ENCODE data around the gene MOG.

The MOG gene

DNA sequence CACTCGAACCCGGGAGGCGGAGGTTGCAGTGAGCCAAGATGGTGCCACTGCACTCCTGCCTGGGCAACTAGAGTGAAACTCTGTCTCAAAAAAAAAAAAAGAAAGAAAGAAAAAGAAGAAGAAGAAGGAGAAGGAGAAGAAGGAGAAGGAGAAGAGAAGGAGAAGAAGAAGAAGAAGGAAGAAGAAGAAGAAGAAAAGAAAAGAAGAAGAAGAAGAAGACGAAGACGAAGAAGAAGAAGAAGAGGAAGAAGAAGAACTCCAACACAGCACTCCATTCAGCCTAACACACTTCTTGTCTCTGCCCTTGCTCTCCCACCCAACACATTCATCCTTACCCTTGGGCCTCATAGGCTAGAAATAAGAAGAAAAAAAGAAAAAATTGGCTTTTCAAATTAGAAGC lies 17.1 kb downstream of the MOG start:
- in situ Hi-C loops (cut with HindIII; ENCODE audit: low sequenced_read_pairs): no loop called here

GRCh38 chr6:29675561-29675960 lies 18.7 kb downstream of the MOG start:
- in situ Hi-C loops (cut with HindIII; ENCODE audit: low sequenced_read_pairs): no loop called here

DNA sequence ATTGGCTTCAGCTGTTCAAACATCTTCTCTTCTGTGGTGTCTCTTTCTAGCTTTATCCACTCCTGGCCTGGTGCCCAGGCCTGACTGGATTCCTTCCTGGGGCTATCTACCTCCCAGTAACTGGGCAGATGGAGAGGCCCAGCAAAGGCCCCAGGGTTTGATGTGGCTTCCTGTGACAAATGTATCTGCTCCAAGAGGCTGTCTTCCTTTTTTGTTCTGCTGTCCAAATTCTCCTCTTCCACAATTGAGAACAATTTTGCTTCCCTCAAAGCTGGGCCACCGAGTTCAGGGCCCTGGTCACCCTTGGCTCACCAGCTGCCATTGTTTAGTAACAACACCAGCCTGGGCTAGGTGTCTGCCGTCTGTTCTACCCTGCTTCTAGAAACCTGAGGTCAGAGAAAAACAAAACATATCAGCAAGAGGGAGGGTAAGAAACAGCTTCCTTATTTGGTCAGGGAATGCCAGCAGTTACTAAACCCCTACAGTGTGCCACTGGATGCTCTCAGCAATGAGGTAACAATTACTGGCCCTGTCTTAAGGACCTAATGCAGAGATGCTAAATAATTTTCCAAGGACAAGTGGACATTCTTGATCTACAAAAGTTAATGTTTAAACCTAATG lies 20.2 kb downstream of the MOG start:
- in situ Hi-C loops (cut with HindIII; ENCODE audit: low sequenced_read_pairs): no loop called here

DNA sequence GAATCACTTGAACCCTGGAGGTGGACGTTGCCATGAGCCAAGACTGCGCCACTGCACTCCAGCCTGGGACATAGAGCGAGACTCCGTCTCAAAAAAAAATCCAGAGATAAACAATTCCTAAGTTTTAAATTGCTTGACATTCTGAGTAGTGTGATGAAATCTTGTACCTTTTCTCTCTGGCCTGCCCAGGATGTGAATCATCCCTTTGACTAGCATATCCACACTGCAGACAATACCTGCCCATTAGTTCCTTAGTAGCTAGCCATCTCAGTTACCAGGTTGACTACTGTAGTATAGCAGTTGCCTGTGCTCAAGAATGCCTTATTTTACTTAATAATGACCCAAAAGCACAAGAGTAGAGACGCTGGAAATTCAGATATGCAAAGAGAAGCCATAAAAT lies 21.2 kb downstream of the MOG start:
- in situ Hi-C loops (cut with HindIII; ENCODE audit: low sequenced_read_pairs): no loop called here

DNA sequence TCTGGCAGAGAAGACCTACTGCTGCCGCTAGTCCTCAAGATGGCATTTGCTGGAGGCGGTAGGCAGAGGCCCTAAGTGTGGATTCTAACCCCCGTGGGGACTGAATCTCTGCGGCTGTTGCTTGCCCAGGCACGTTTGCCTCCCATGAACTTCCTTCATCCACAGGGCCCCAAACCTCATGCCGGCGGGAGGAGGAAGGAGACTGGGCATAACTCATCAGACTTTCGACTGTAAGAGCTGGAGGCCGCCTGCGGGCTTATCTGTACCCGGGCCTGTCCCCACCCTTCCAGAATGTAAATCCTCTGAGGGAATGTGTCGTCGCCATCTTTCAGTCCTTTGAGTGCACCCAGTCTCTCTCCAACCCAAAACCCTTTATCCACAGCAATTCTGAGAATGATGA lies 23.1 kb downstream of the MOG start:
- in situ Hi-C loops (cut with HindIII; ENCODE audit: low sequenced_read_pairs): loop anchor here (5.0 kb wide), 1 partner anchor 77 kb away; no protein-coding TSS in a partner anchor

GRCh38 chr6:29680416-29680815 lies 23.5 kb downstream of the MOG start:
- in situ Hi-C loops (cut with HindIII; ENCODE audit: low sequenced_read_pairs): loop anchor here (5.0 kb wide), 1 partner anchor 77 kb away; no protein-coding TSS in a partner anchor

DNA sequence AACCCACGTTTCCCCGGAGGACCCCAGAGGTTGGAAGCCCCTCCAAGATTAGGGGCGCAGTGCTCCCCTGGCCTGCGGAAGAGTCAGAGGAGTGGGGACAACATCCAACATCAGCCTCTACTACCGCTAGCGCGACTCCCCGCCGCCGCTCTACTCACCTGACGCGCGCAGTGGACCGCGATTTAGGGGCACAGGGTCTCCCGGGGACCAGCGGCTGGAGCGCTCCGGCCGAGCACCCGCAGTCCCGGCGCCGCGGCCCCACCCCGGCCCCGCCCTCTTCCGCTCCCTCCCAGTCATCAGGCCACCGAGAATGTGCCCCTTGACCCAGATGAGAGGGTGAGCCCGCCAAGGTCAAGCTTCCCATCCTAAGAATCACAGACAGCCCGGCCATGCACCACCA lies 24.0 kb downstream of the MOG start, which contains the start of gene ZFP57:
ZFP57 (minus strand) TSS at position 249 of the 400 bp plus-strand sequence. CDS start 4,149 bp downstream, outside the sequence.
- in situ Hi-C loops (cut with HindIII; ENCODE audit: low sequenced_read_pairs): loop anchor here (5.0 kb wide), 1 partner anchor 76 kb away; no protein-coding TSS in a partner anchor

- in situ Hi-C loops (cut with HindIII; ENCODE audit: low sequenced_read_pairs): loop anchor here (5.0 kb wide), 1 partner anchor 75 kb away; no protein-coding TSS in a partner anchor
Observed at GRCh38 chr6:29681811-29682210, 24.9 kb downstream of the MOG start.

- in situ Hi-C loops (cut with HindIII; ENCODE audit: low sequenced_read_pairs): no loop called here
Observed at GRCh38 chr6:29685718-29686326, 28.9 kb downstream of the MOG start.

DNA sequence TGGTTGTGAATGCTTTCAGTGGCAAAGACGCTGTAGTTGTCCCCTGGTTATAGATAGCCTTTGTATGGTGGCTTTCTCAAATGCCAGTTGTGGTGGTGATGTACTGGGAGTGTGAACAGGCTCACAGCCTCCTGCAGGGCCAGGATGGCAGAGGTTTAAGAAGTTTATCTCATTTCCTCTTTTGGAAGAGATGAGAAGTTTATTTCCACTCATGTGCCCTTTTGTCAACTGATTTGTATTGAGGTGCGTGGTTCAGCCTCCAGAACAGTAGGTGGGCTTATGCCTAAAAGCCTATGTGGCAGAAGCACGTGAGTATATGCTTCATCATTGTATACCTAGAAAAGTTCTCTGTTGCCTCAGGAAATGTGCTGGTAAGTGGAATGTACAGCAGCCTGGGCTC lies 37.7 kb downstream of the MOG start:
- in situ Hi-C loops (cut with HindIII; ENCODE audit: low sequenced_read_pairs): no loop called here

DNA sequence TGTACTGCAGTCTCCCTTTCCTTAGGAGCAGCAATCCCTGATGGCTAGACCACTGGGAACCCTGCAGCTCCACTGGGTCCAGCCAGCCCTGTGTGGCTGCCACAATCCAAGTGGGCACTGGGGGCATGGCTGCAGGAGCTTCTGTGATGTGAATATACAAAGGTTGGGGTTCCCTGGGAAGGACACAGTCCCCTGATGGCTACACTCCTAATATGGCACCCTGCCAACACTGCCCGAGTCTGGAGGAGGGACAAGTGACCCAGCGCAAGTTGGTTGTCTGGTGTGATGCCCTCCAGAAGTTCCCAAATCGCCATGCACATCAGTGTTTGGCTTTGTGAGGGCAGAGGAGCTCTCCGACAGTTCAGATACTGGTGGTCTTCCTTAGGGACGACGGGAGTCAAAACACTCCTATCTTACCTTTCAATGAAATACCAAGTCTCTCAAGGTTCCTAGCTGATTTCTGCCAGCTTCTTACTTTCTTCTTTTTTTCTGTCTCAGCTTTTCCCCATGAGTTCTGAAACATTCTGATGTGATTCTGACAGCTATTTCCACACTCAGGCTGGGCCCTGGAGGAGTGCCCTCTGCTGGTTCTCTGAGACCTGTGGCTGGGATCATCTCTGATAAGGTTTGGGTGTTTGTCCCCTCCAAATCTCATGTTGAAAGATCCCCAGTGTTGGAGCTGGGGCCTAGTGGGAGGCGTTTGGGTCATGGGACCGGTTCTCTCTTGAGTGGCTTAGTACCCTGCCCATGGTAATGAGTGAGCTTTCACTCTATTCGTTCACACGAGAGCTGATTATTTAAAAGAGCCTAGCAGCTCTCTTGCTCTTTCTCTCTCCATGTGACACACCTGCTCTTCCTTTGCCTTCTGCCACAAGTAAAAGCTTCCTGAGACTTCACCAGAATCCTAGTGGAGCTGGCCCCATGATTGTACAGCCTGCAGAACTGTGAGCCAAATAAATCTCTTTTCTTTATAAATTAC lies 39.5 kb downstream of the MOG start:
- in situ Hi-C loops (cut with HindIII; ENCODE audit: low sequenced_read_pairs): no loop called here

DNA sequence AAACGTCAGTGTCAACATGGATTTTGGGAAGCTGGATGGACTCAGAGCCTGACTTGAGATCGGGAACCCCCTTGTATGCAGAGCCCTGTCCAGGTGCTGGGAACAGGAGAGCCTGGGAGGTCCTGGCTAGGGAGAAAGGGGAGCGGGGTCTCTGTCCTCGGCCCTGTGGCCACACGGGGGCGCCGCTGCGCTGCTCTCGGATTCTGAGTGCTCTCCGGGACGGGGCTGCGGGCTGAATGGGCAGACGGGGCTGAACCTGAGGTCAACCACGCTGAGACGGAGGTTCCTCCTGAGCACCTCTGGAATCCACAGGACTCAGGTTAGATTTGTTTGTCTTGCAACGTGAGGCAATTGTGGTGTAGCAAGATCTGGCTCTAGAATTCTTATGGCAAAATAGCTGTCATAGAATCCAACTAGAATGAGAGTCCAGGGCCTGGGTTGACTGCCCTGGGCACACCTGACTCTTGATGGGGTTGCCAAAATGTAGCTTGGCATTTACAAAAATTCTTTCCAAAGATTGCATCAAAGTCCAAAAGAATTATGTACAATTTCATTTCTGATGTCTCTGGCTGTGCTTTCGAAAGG lies 45.7 kb downstream of the MOG start:
- in situ Hi-C loops (cut with HindIII; ENCODE audit: low sequenced_read_pairs): no loop called here

- in situ Hi-C loops (cut with HindIII; ENCODE audit: low sequenced_read_pairs): no loop called here
Observed at GRCh38 chr6:29705389-29706231, 48.7 kb downstream of the MOG start.

DNA sequence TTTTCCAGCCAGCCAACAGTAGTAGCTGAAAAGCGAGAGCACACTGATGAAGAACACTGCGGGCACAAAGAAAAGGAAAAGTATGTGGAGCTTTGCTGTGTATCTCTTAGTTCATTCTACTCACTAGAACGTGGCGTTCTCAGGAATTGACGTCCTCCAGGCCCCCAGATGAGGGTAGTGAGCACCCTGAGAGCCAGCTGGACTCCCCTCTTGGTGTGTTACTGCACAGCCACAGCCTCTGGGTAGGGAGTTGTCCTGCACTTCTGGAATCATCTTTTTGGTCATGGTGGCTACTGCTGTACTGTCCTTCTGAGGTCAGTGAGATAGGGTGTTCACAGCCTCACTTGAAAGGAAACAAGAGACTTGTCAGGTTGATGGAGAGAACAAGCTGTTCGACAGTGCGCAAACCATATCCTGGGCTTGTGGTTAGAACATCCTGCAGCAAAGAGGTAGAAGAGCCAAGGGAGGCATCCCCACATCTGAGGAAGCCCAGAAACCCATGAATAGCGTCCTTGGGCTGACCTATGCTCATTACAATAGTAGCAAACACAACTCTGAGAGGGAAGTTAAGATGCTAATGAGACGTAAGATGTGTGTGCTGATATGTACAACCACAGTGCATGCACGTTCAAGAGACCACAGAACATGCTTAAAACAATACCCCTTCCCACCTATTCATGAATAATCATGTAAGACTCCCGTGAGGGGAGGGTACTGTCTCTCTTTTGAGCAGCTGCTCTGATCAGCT lies 51.7 kb downstream of the MOG start:
- in situ Hi-C loops (cut with HindIII; ENCODE audit: low sequenced_read_pairs): no loop called here

DNA sequence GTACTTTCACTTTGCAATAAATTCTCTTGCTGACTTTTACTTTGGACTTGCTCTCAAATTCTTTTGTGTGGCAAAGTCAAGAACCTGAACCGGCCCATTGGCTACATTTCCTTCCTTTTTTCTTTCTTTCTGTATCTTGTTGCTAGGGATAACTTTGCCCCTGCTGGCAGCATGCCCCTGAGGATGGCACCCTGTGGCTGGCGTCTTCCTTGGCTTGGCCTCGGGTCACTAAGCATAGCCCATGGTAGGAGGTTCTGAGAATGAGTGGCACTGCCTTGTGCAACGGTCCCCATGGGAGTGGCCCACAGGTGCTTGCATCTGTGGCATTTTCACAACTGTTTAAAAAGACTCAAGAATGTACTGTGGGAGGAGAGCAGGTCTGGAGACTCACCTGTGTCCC lies 52.3 kb downstream of the MOG start:
- in situ Hi-C loops (cut with HindIII; ENCODE audit: low sequenced_read_pairs): no loop called here

DNA sequence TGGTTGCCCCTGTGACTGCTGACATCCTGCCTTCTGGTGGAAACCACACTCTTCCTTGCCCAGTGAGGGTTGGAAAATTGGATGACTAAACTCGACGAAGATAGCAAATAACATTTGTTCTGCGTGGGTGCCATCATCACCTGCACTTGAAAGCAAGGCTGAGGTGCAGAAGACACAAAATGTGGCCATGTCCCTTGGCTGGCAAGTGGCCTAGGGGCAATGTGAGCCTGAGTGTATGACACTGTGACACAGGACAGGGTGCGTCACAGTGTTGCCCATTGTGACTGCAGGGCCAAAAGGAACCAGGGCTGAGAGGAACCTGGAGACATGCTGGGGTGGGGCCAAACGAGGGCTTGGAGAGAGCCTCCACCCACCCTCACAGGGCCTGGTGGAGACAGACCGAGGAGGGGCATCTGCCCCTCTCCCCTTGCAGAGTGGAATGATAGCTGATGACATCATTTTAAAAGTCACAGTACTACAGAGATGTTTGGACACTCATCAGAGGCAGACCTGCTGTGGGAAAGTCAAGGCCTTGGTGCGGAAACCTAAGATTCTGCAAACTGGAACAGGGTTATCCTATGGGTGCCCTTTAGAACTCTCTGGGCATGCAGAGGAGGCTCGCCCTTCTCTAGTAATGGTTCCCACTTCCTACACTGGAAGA lies 53.5 kb downstream of the MOG start:
- in situ Hi-C loops (cut with HindIII; ENCODE audit: low sequenced_read_pairs): no loop called here

GRCh38 chr6:29720863-29721262 lies 64.0 kb downstream of the MOG start:
- in situ Hi-C loops (cut with HindIII; ENCODE audit: low sequenced_read_pairs): no loop called here
